Lung (tissue), 12 donors: Measurements from ENCODE around the gene HECW1. TPM values are rescaled to one million over a fixed set of nuclear protein-coding genes. Genes with fewer than 3 reads are reported as not detected.

Experiments used
- ATAC-seq: fragments of 200-7000 bp; cut with Tn5 transposase; one replicate; pipeline ENCODE4 v1.9.1; 2020; ENCODE audit warnings: moderate number of reproducible peaks; ENCODE audit not compliant: insufficient read depth, low FRiP score
- DNase-seq, 3 donors: peaks; one replicate each; pipeline ENCODE4 v3.0.0-alpha.2; 2013 to 2017
- H3K27ac ChIP-seq, 2 donors: one replicate each; pipeline ENCODE4 v1.5.1; 2013; ENCODE audit warnings: mild to moderate bottlenecking in 2 of 2, moderate library complexity in 2 of 2, control low read depth in 1 of 2, inconsistent platforms in 1 of 2, low read depth in 1 of 2, low read length in 1 of 2
- H3K27me3 ChIP-seq, 3 donors: one replicate each; pipeline ENCODE4 v1.5.1; 2013; ENCODE audit warnings: low read length in 2 of 3; ENCODE audit not compliant: control insufficient read depth in 3 of 3, insufficient read depth in 3 of 3
- H3K36me3 ChIP-seq, 4 donors: one replicate each; pipeline ENCODE4 v1.5.1; 2013; ENCODE audit warnings: low read length in 4 of 4, mild to moderate bottlenecking in 1 of 4, moderate library complexity in 1 of 4; ENCODE audit not compliant: control insufficient read depth in 4 of 4, insufficient read depth in 4 of 4
- H3K4me1 ChIP-seq, 5 donors: one replicate each; pipeline ENCODE4 v1.5.1; 2013; ENCODE audit warnings: low read length in 5 of 5, mild to moderate bottlenecking in 2 of 5, moderate library complexity in 1 of 5; ENCODE audit not compliant: control insufficient read depth in 5 of 5, insufficient read depth in 5 of 5
- H3K4me3 ChIP-seq: one replicate; pipeline ENCODE4 v1.5.1; 2013; ENCODE audit warnings: mild to moderate bottlenecking, control low read depth, moderate library complexity
- H3K9ac ChIP-seq, 2 donors: one replicate each; pipeline ENCODE4 v1.5.1; 2013; ENCODE audit warnings: low read length in 2 of 2, control low read depth in 1 of 2; ENCODE audit not compliant: insufficient read depth in 1 of 2
- H3K9me3 ChIP-seq, 4 donors: one replicate each; pipeline ENCODE4 v1.5.1; 2013; ENCODE audit warnings: low read length in 3 of 4, mild to moderate bottlenecking in 1 of 4, moderate library complexity in 1 of 4; ENCODE audit not compliant: control insufficient read depth in 4 of 4, insufficient read depth in 3 of 4
- CTCF ChIP-seq: IDR thresholded peaks from 2 replicates; pipeline ENCODE4 v1.5.1; 2012; ENCODE audit warnings: mild to moderate bottlenecking; ENCODE audit errors: control extremely low read depth, extremely low read depth
- WGBS, 2 donors: extraction: QIAGEN DNeasy Blood & Tissue Kit; methylation state at CpG; one replicate each; pipeline ENCODE4 v1.1.7; 2013; 5-methylcytosine and 5-hydroxymethylcytosine counted together
- polyA plus RNA-seq, 2 donors: library from polyadenylated mRNA; stranded (reverse); fragments of 200-250 nt; gene quantifications; one replicate each; pipeline ENCODE4 v1.2.1, GENCODE V29; 2013
- total RNA-seq, 2 donors: library from RNA; depleted of rRNA in 1 of 2; stranded (reverse); fragments of >200 nt in 1 of 2; gene quantifications; one replicate each; pipeline ENCODE4 v1.2.1, GENCODE V29; 2014 to 2021
- donor health status: control.
- donor health status: control.
- donor health status: Bipolar disorder and iron deficiency.
- donor health status: healthy.
- donor health status: DM: yes; HTN: yes; CAD: no.

HECW1 gene
- total and polyA plus RNA-seq, 4 donors: 0.05 to 0.21 (median 0.13) TPM

- H3K27ac ChIP-seq: no peak overlapping the region
- WGBS, 2 donors: 24 to 25% methylated on average over 6 of the region's 6 CpGs
- no peaks in the 10 kb centered on the region for H3K27me3 ChIP-seq
- ATAC-seq: no peak
- H3K4me3 ChIP-seq: no peak overlapping the region
- DNase-seq: peak; percentile 29 to 68 (median 65)
- H3K4me1 ChIP-seq: peaks cover 0 to 17% (median 0%) of the 10 kb centered on the region in 5 donors
- no peak overlapping the region for H3K9ac ChIP-seq
- H3K9me3 ChIP-seq: no peaks in the 10 kb centered on the region
- H3K36me3 ChIP-seq: no peaks in the 10 kb centered on the region
- TF ChIP-seq CTCF: no peak
Observed at GRCh38 chr7:43372676-43373355, 260.4 kb downstream of the HECW1 start.

GRCh38 chr7:43377196-43377960 is 264.9 kb downstream of the HECW1 start:
- Histone ChIP-seq H3K9ac (no peak overlapping the region), H3K4me3 (no peak overlapping the region), H3K4me1 (peaks cover 0 to 22% (median 0%) of the 10 kb centered on the region in 5 donors), H3K36me3 (no peaks in the 10 kb centered on the region), H3K9me3 (peaks cover 0 to 2% (median 0%) of the 10 kb centered on the region in 4 donors), H3K27me3 (no peaks in the 10 kb centered on the region), H3K27ac (no peak overlapping the region)
- DNase-seq (peak; percentile 86 to 95 (median 95)), ATAC-seq (no peak)
- WGBS, 2 donors: 64 to 79% methylated on average over 4 of the region's 4 CpGs
- TF ChIP-seq CTCF: no peak

GRCh38 chr7:43379210-43379609 is 266.8 kb downstream of the HECW1 start:
- no peaks in the 10 kb centered on the region for H3K36me3 ChIP-seq
- H3K9me3 ChIP-seq: peaks cover 0 to 3% (median 0%) of the 10 kb centered on the region in 4 donors
- ATAC-seq: no peak
- DNase-seq: no peak
- peaks cover 0 to 17% (median 0%) of the 10 kb centered on the region in 5 donors for H3K4me1 ChIP-seq
- no peak overlapping the region for H3K4me3 ChIP-seq
- TF ChIP-seq CTCF: no peak
- H3K27ac ChIP-seq: no peak overlapping the region
- no peak overlapping the region for H3K9ac ChIP-seq
- no peaks in the 10 kb centered on the region for H3K27me3 ChIP-seq
- 77 to 80% methylated on average over 2 of the region's 2 CpGs for WGBS, 2 donors
